Hematopoietic multipotent progenitor cell treated with erythropoietin and hydrocortisone succinate and interleukin-3 and kit ligand, for 15 days (in vitro differentiated cells): ENCODE data around the gene RPL35.

Experiments
- DNase-seq: peaks from one replicate; pipeline ENCODE4 v3.0.0-alpha.2; 2015; ENCODE audit warnings: low spot score

RPL35 gene

GRCh38 chr9:124861342-124862229 is at the start of gene RPL35, which contains the start of gene ARPC5L:
Gene RPL35 (minus strand): TSS chr9:124861957. CDS start chr9:124861912, 45 bp downstream.
Gene ARPC5L (plus strand): TSS chr9:124862130. CDS start chr9:124869291, 7,161 bp downstream.
- peak; percentile 96 for DNase-seq

GRCh38 chr9:124908098-124908497 is 46.3 kb upstream of the RPL35 start:
- no peak for DNase-seq

GRCh38 chr9:124906966-124907365 is 45.2 kb upstream of the RPL35 start:
- DNase-seq, result no peak

- no peak for DNase-seq
These were observed 38.1 kb upstream of the RPL35 start for GRCh38 chr9:124899845-124900244.

GRCh38 chr9:124897570-124898460 is 36.1 kb upstream of the RPL35 start:
- no peak for DNase-seq

- peak; percentile 31 for DNase-seq
These were observed 33.0 kb upstream of the RPL35 start for GRCh38 chr9:124894741-124895170.

- no peak for DNase-seq
These were observed 32.4 kb upstream of the RPL35 start for GRCh38 chr9:124894035-124894740.

GRCh38 chr9:124890179-124890578 is 28.4 kb upstream of the RPL35 start:
- no peak for DNase-seq

GRCh38 chr9:124889006-124889405 is 27.2 kb upstream of the RPL35 start:
- no peak for DNase-seq

GRCh38 chr9:124887832-124888231 is 26.1 kb upstream of the RPL35 start:
- DNase-seq, result no peak

- no peak for DNase-seq
These were observed 25.2 kb upstream of the RPL35 start for GRCh38 chr9:124886866-124887492.

GRCh38 chr9:124886461-124886860 is 24.7 kb upstream of the RPL35 start:
- DNase-seq, result no peak

GRCh38 chr9:124885551-124885950 is 23.8 kb upstream of the RPL35 start:
- DNase-seq, result no peak

- no peak for DNase-seq
These were observed 22.6 kb upstream of the RPL35 start for GRCh38 chr9:124884376-124884775.

- DNase-seq, result no peak
These were observed 20.5 kb upstream of the RPL35 start for GRCh38 chr9:124882231-124882630.

GRCh38 chr9:124881138-124881743 is 19.5 kb upstream of the RPL35 start:
- no peak for DNase-seq

- DNase-seq, result no peak
These were observed 18.7 kb upstream of the RPL35 start for GRCh38 chr9:124880501-124880900.

- no peak for DNase-seq
These were observed 17.5 kb upstream of the RPL35 start for GRCh38 chr9:124879226-124879625.

GRCh38 chr9:124878518-124878917 is 16.8 kb upstream of the RPL35 start:
- DNase-seq, result no peak

GRCh38 chr9:124878021-124878420 is 16.3 kb upstream of the RPL35 start:
- DNase-seq, result no peak
